H54 (cell line): Measurements from ENCODE around the gene STAM2.
"Not testable (repeated sequence)": the region's sequence is repeated elsewhere in the genome, so short reads cannot be mapped to it uniquely, and the experiment has no call there.

Experiments used
- DNase-seq: peaks from one replicate; pipeline ENCODE4 v3.0.0; 2011; ENCODE audit warnings: low spot score, mixed read lengths; ENCODE audit not compliant: insufficient read length
- FAIRE-seq: peaks from 3 replicates; lab custom pipeline; 2011; peaks lifted over from hg19 to GRCh38; lab: Jason Lieb, UNC
- POLR2A ChIP-seq: IDR thresholded peaks from 2 replicates; pipeline ENCODE4 v1.6.1; 2011; ENCODE audit warnings: low read depth, mild to moderate bottlenecking, low read length

Gene STAM2

GRCh38 chr2:152106464-152106863 is 69.1 kb downstream of the STAM2 start:
- no peak for TF ChIP-seq POLR2A
- DNase-seq (no peak), FAIRE-seq (no peak)

GRCh38 chr2:152103271-152103670 is 72.3 kb downstream of the STAM2 start:
- no peak for TF ChIP-seq POLR2A
- FAIRE-seq (no peak), DNase-seq (no peak)

GRCh38 chr2:152100961-152101360 is 74.6 kb downstream of the STAM2 start:
- no peak for TF ChIP-seq POLR2A
- DNase-seq (no peak), FAIRE-seq (no peak)

- TF ChIP-seq POLR2A, result no peak
- DNase-seq (peak; percentile 15), FAIRE-seq (no peak)
Observed at GRCh38 chr2:152099367-152100050, 76.1 kb downstream of the STAM2 start.

GRCh38 chr2:152098496-152099366 is 76.8 kb downstream of the STAM2 start, which contains the start of gene CACNB4:
Gene CACNB4 (minus strand): TSS chr2:152099044.
- FAIRE-seq (no peak), DNase-seq (peak; percentile 26)
- no peak for TF ChIP-seq POLR2A

- DNase-seq, result peak; percentile 10
- TF ChIP-seq POLR2A, result no peak
- FAIRE-seq, result no peak
Observed at GRCh38 chr2:152097801-152098495, 77.6 kb downstream of the STAM2 start.

- no peak for TF ChIP-seq POLR2A
- peak; percentile 15 for DNase-seq
- FAIRE-seq, result no peak
Observed at GRCh38 chr2:152097290-152097800, 78.2 kb downstream of the STAM2 start.

- no peak for TF ChIP-seq POLR2A
- FAIRE-seq, result no peak
- no peak for DNase-seq
Observed at GRCh38 chr2:152095146-152095545, 80.4 kb downstream of the STAM2 start.

- DNase-seq (no peak), FAIRE-seq (no peak)
- no peak for TF ChIP-seq POLR2A
Observed at GRCh38 chr2:152094014-152094413, 81.5 kb downstream of the STAM2 start.

- TF ChIP-seq POLR2A, result no peak
- no peak for FAIRE-seq
- no peak for DNase-seq
Observed at GRCh38 chr2:152093464-152093863, 82.1 kb downstream of the STAM2 start.

- FAIRE-seq (no peak), DNase-seq (no peak)
- TF ChIP-seq POLR2A, result no peak
Observed at GRCh38 chr2:152092095-152092494, 83.5 kb downstream of the STAM2 start.

GRCh38 chr2:152090726-152091125 is 84.8 kb downstream of the STAM2 start:
- not testable (repeated sequence) for DNase-seq, FAIRE-seq

- FAIRE-seq (no peak), DNase-seq (no peak)
- no peak for TF ChIP-seq POLR2A
Observed at GRCh38 chr2:152089238-152089637, 86.3 kb downstream of the STAM2 start.

- DNase-seq, result no peak
- no peak for TF ChIP-seq POLR2A
- FAIRE-seq, result no peak
Observed at GRCh38 chr2:152088006-152088405, 87.6 kb downstream of the STAM2 start.

- no peak for TF ChIP-seq POLR2A
- FAIRE-seq (no peak), DNase-seq (no peak)
Observed at GRCh38 chr2:152086231-152086630, 89.3 kb downstream of the STAM2 start.
